OCI-LY3 (cell line): Measurements from ENCODE around the gene BABAM2.

Experiments
- CTCF ChIP-seq: fragments of 200-600, 300-600 bp; sonication (generic); IDR thresholded peaks from 2 replicates; pipeline ENCODE4 v1.5.1; 2014; ENCODE audit warnings: antibody characterized with exemption, low read length, low read depth
- EZH2phosphoT487 ChIP-seq: fragments of 200-600 bp; shearing (Covaris generic); IDR thresholded peaks from 2 replicates; pipeline ENCODE4 v1.6.1; 2018; ENCODE audit warnings: antibody characterized with exemption, mixed run types, low read depth

GRCh38 chr2:27903018-27903417 lies 12.5 kb downstream of the BABAM2 start:
- TF ChIP-seq CTCF (no peak), EZH2phosphoT487 (no peak)
